ENCODE data around the gene CLIP2. TPM values are rescaled to one million over a fixed set of nuclear protein-coding genes. Genes with fewer than 3 reads are reported as not detected.
"Not testable (repeated sequence)": the region's sequence is repeated elsewhere in the genome, so short reads cannot be mapped to it uniquely, and the experiment has no call there.

The CLIP2 gene
- total and polyA plus RNA-seq, 2 of the 4 experiments (the other 2 are of a cell fraction) = 18.1 to 20.7 TPM

DNA sequence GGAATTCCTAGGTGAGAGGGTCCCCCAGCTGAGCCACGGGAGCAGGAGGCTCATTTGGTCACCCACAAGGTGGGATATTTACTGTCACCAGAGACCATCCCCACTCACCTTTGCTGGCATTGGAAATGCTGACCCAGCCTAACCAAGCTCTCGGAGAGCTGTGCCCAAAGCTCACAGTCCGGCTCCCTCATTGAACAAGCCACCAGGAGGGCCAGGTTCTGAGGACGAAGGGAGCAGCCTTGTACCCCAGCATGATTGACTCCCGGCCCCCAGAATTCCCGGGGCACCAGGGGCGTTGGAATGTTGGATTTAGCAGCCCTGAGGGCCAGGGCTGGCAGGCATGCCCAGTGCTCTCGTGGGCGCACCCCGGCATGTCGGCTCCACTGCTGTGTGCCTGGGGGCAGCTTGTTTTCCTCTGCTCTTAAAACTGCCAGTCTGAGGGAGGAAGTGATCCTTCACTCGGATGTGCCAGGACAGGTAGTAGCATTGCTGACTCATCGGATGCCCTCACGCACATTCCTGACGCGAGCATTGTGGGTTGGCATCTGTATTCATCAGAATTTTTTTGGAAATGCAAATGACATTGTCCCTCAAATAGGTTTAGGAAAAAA lies 23.3 kb downstream of the CLIP2 start:
- Histone ChIP-seq H3K4me2 (ENCODE audit: low read depth, low read length) (no peak overlapping the region), H3K4me1 (ENCODE audit: control insufficient read depth, insufficient read depth, low read length) (peaks cover 3% of the 10 kb centered on the region), H3K9me1 (ENCODE audit: insufficient read depth, low read length) (peaks cover 14% of the 10 kb centered on the region), H2BK5ac (ENCODE audit: low read depth, low read length, poor library complexity, severe bottlenecking) (no peak overlapping the region), H2BK20ac (ENCODE audit: low read depth, low read length) (no peak overlapping the region), H3K23ac (ENCODE audit: low read depth, low read length) (no peak overlapping the region), H3K56ac (ENCODE audit: extremely low read depth, insufficient read depth, low read length) (no peak overlapping the region), H4K8ac (ENCODE audit: low read depth in 2 of 2, low read length in 2 of 2) (no peak overlapping the region), H3K79me1 (ENCODE audit: low read depth in 1 of 2, low read length in 2 of 2) (peaks cover 31 to 83% of the 10 kb centered on the region in 2 experiments), H3K18ac (ENCODE audit: low read depth, low read length) (no peak overlapping the region), H3K27ac (ENCODE audit: insufficient read depth, low read length) (no peak overlapping the region), H2BK15ac (ENCODE audit: low read depth, low read length) (no peak overlapping the region), H3K9me3 (ENCODE audit: control insufficient read depth, insufficient read depth, low read length) (no peaks in the 10 kb centered on the region), H3K4me3 (ENCODE audit: insufficient read depth, low read depth, low read length) (no peak overlapping the region), H4K91ac (ENCODE audit: insufficient read depth, low read depth, low read length) (no peak overlapping the region), H2AK5ac (ENCODE audit: low read depth, low read length) (0 out of 2 replicates have a peak overlapping the region, but pooled peaks have one; percentile 60), H3K14ac (replicated peaks; ENCODE audit: low read depth, low read length) (no peak overlapping the region), H3K4ac (ENCODE audit: low read depth, low read length) (no peak overlapping the region), H4K5ac (ENCODE audit: low read depth, low read length) (no peak overlapping the region), H2AK9ac (replicated peaks; ENCODE audit: low read depth, low read length, poor library complexity) (no peak overlapping the region), H2BK120ac (ENCODE audit: low read depth, low read length) (no peak overlapping the region), H3K27me3 (ENCODE audit: control insufficient read depth, insufficient read depth, low read length) (no peaks in the 10 kb centered on the region), H3K9ac (ENCODE audit: low read depth, low read length) (no peak overlapping the region), H3K36me3 (ENCODE audit: control insufficient read depth, insufficient read depth, low read length) (peaks cover 6% of the 10 kb centered on the region), H4K20me1 (ENCODE audit: insufficient read depth, low read length) (peaks cover 82% of the 10 kb centered on the region), H2AFZ (replicated peaks; ENCODE audit: low read length, poor library complexity) (no peak overlapping the region)
- 94% methylated on average over 12 of the region's 16 CpGs; no CpG with 5 or more reads in 1 of the 2 experiments for WGBS, 2 experiments (ENCODE audit: extremely low coverage in 2 of 2, insufficient read length in 1 of 2)
- ChIA-PET POLR2A (ENCODE audit: unreplicated experiment) (no interaction called here), CTCF (no interaction called here)
- TF ChIP-seq RFX5 (IDR thresholded peaks at IDR 0.05; ENCODE audit: low read depth, low read length) (no peak), RAD21 (IDR thresholded peaks at IDR 0.05; ENCODE audit: low read length) (no peak), MAFK (IDR thresholded peaks at IDR 0.05; ENCODE audit: low read depth, low read length) (peak; percentile 51), SMC3 (IDR thresholded peaks at IDR 0.05; ENCODE audit: low read depth, low read length) (no peak)
- in situ Hi-C loops (cut with MboI; ENCODE audit: low sequenced_read_pairs) = no loop called here
- intact Hi-C loops (cut with micrococcal nuclease) = no loop called here
- no TSS peak for BruUV-seq (replicated peaks)
- ATAC-seq (ENCODE audit: low read depth) (no peak), DNase-seq (no peak)
- dilution Hi-C loops (cut with HindIII; ENCODE audit: low sequenced_read_pairs, unreplicated experiment) = no loop called here

- H3K27ac ChIP-seq (ENCODE audit: insufficient read depth, low read length); H3K9ac ChIP-seq (ENCODE audit: low read depth, low read length); intact Hi-C loops (cut with micrococcal nuclease); H2BK15ac ChIP-seq (ENCODE audit: low read depth, low read length); H4K91ac ChIP-seq (ENCODE audit: insufficient read depth, low read depth, low read length); H3K4ac ChIP-seq (ENCODE audit: low read depth, low read length); H3K14ac ChIP-seq (replicated peaks; ENCODE audit: low read depth, low read length); in situ Hi-C loops (cut with MboI; ENCODE audit: low sequenced_read_pairs); H3K23ac ChIP-seq (ENCODE audit: low read depth, low read length); ATAC-seq (ENCODE audit: low read depth); DNase-seq; H4K5ac ChIP-seq (ENCODE audit: low read depth, low read length); H2BK20ac ChIP-seq (ENCODE audit: low read depth, low read length); CTCF ChIA-PET; H2BK120ac ChIP-seq (ENCODE audit: low read depth, low read length); H3K56ac ChIP-seq (ENCODE audit: extremely low read depth, insufficient read depth, low read length); H3K27me3 ChIP-seq (ENCODE audit: control insufficient read depth, insufficient read depth, low read length); H4K8ac ChIP-seq (ENCODE audit: low read depth in 2 of 2, low read length in 2 of 2); H3K4me3 ChIP-seq (ENCODE audit: insufficient read depth, low read depth, low read length); H2AFZ ChIP-seq (replicated peaks; ENCODE audit: low read length, poor library complexity); H3K9me1 ChIP-seq (ENCODE audit: insufficient read depth, low read length); H3K4me1 ChIP-seq (ENCODE audit: control insufficient read depth, insufficient read depth, low read length); H2AK5ac ChIP-seq (ENCODE audit: low read depth, low read length); H3K9me3 ChIP-seq (ENCODE audit: control insufficient read depth, insufficient read depth, low read length); H3K4me2 ChIP-seq (ENCODE audit: low read depth, low read length); H2AK9ac ChIP-seq (replicated peaks; ENCODE audit: low read depth, low read length, poor library complexity); H3K18ac ChIP-seq (ENCODE audit: low read depth, low read length); dilution Hi-C loops (cut with HindIII; ENCODE audit: low sequenced_read_pairs, unreplicated experiment); H2BK5ac ChIP-seq (ENCODE audit: low read depth, low read length, poor library complexity, severe bottlenecking); BruUV-seq (replicated peaks); POLR2A ChIA-PET (ENCODE audit: unreplicated experiment): not testable (repeated sequence)
- peaks cover 27 to 83% of the 10 kb centered on the region in 2 experiments for H3K79me1 ChIP-seq (ENCODE audit: low read depth in 1 of 2, low read length in 2 of 2)
- peaks cover 23% of the 10 kb centered on the region for H3K36me3 ChIP-seq (ENCODE audit: control insufficient read depth, insufficient read depth, low read length)
- WGBS, 2 experiments (ENCODE audit: extremely low coverage in 2 of 2, insufficient read length in 1 of 2) = no CpG with 5 or more reads among the region's 4 CpGs
- H4K20me1 ChIP-seq (ENCODE audit: insufficient read depth, low read length) = peaks cover 80% of the 10 kb centered on the region
Measured at GRCh38 chr7:74315891-74316290, 26.7 kb downstream of the CLIP2 start.
